Esophagus squamous epithelium (tissue), 5 donors: ENCODE results near the gene GLB1L2. TPM values are rescaled to one million over a fixed set of nuclear protein-coding genes. Genes with fewer than 3 reads are reported as not detected.
"Not testable (repeated sequence)": the region's sequence is repeated elsewhere in the genome, so short reads cannot be mapped to it uniquely, and the experiment has no call there.

Experiments used
- DNase-seq: peaks from one replicate; lab custom pipeline; 2025; lab: John Stamatoyannopoulos, UW
- H3K27ac ChIP-seq, 4 donors: fragments of 200-600 bp; sonication (generic); one replicate each; pipeline ENCODE4 v1.5.1; 2016 to 2019; ENCODE audit warnings: mild to moderate bottlenecking in 1 of 4
- H3K27me3 ChIP-seq, 4 donors: fragments of 200-600 bp; sonication (generic); 1 replicate in 3 of 4; 2 replicates in 1 of 4; pipeline versions ENCODE4 v1.5.1 to v1.6.0; 2017 to 2021; ENCODE audit warnings: antibody characterized with exemption in 1 of 4
- H3K36me3 ChIP-seq, 3 donors: fragments of 200-600 bp; sonication (generic); one replicate each; pipeline ENCODE4 v1.5.1; 2016 to 2019
- H3K4me1 ChIP-seq, 3 donors: fragments of 200-600 bp; sonication (generic); one replicate each; pipeline ENCODE4 v1.5.1; 2017 to 2019
- H3K4me3 ChIP-seq, 4 donors: fragments of 200-600 bp; sonication (generic); 1 replicate in 3 of 4; 2 replicates in 1 of 4; pipeline ENCODE4 v1.5.1; 2016 to 2019; ENCODE audit warnings: mild to moderate bottlenecking in 2 of 4, moderate library complexity in 1 of 4
- H3K9me3 ChIP-seq, 3 donors: fragments of 200-600 bp; sonication (generic); one replicate each; pipeline ENCODE4 v1.5.1; 2016 to 2019
- CTCF ChIP-seq, 6 experiments: fragments of 450-650 bp in 4 of 6; fragments of 200-600 bp in 2 of 6; sonication (generic) in 2 of 6; IDR thresholded peaks; one replicate each; pipeline ENCODE4 v1.5.1; 2016 to 2019; ENCODE audit warnings: antibody characterized with exemption in 6 of 6, mild to moderate bottlenecking in 4 of 6, moderate library complexity in 4 of 6
- POLR2A ChIP-seq, 4 donors: fragments of 450-650 bp; IDR thresholded peaks; one replicate each; pipeline ENCODE4 v1.6.1; 2017; ENCODE audit warnings: antibody characterized with exemption in 4 of 4, mild to moderate bottlenecking in 4 of 4, moderate library complexity in 3 of 4
- WGBS, 2 donors: methylation state at CpG; one replicate each; pipeline ENCODE4 v1.1.5; 2018; 5-methylcytosine and 5-hydroxymethylcytosine counted together
- intact Hi-C: fragments of 100-400 bp; cut with DNase I; formaldehyde crosslinking; loops from one replicate; pipeline ENCODE4 v1.15.0; 2022
- total RNA-seq, 4 donors: library from RNA; depleted of rRNA; stranded (reverse); fragments of >200 nt; gene quantifications; one replicate each; pipeline ENCODE4 v1.1.0, GENCODE V29; 2016
- donor health status: DM: yes; HTN: yes; CAD: no.

The GLB1L2 gene
- total RNA-seq, 4 donors from 2014 or later = 2.8 to 7.8 (median 3.7) TPM

- intact Hi-C loops = no loop called here
- no peak overlapping the region for H3K27ac ChIP-seq
- DNase-seq = no peak
- no peak overlapping the region for H3K4me3 ChIP-seq
- peaks cover 0 to 6% (median 0%) of the 10 kb centered on the region in 4 donors for H3K27me3 ChIP-seq
- 81 to 85% methylated on average over 5 to 7 of the region's 10 CpGs for WGBS, 2 donors
- H3K4me1 ChIP-seq = no peaks in the 10 kb centered on the region
- no peaks in the 10 kb centered on the region for H3K9me3 ChIP-seq
- no peaks in the 10 kb centered on the region for H3K36me3 ChIP-seq
- no peak for TF ChIP-seq POLR2A (IDR thresholded peaks at IDR 0.05)
- TF ChIP-seq CTCF (IDR thresholded peaks at IDR 0.05) = no peak
Observed at GRCh38 chr11:134313379-134313778, 18.4 kb upstream of the GLB1L2 start.

GRCh38 chr11:134313821-134314607 is 17.8 kb upstream of the GLB1L2 start:
- no peak overlapping the region for H3K27ac ChIP-seq
- no peaks in the 10 kb centered on the region for H3K36me3 ChIP-seq
- no peak for TF ChIP-seq CTCF (IDR thresholded peaks at IDR 0.05)
- no peak for TF ChIP-seq POLR2A (IDR thresholded peaks at IDR 0.05)
- no peak overlapping the region for H3K4me3 ChIP-seq
- H3K9me3 ChIP-seq = no peaks in the 10 kb centered on the region
- DNase-seq = no peak
- intact Hi-C loops = no loop called here
- 81 to 90% methylated on average over 4 to 6 of the region's 9 CpGs for WGBS, 2 donors
- H3K4me1 ChIP-seq = no peaks in the 10 kb centered on the region
- H3K27me3 ChIP-seq = peaks cover 0 to 6% (median 0%) of the 10 kb centered on the region in 4 donors

- no peaks in the 10 kb centered on the region for H3K36me3 ChIP-seq
- no peaks in the 10 kb centered on the region for H3K9me3 ChIP-seq
- TF ChIP-seq CTCF (IDR thresholded peaks at IDR 0.05) (no peak), POLR2A (IDR thresholded peaks at IDR 0.05) (no peak)
- H3K27ac ChIP-seq = no peak overlapping the region
- peaks cover 0 to 5% (median 0%) of the 10 kb centered on the region in 4 donors for H3K27me3 ChIP-seq
- no peak for DNase-seq
- no peak overlapping the region for H3K4me3 ChIP-seq
- H3K4me1 ChIP-seq = no peaks in the 10 kb centered on the region
- intact Hi-C loops = no loop called here
- 89 to 94% methylated on average over 3 of the region's 3 CpGs for WGBS, 2 donors
Observed at GRCh38 chr11:134317103-134317502, 14.7 kb upstream of the GLB1L2 start.

- 78 to 84% methylated on average over 2 of the region's 2 CpGs for WGBS, 2 donors
Observed at GRCh38 chr11:134321373-134321772, 10.4 kb upstream of the GLB1L2 start.

GRCh38 chr11:134322553-134322952 is 9.2 kb upstream of the GLB1L2 start:
- Histone ChIP-seq H3K4me1 (no peaks in the 10 kb centered on the region), H3K27ac (no peak overlapping the region), H3K4me3 (no peak overlapping the region), H3K9me3 (no peaks in the 10 kb centered on the region), H3K27me3 (peaks cover 0 to 14% (median 0%) of the 10 kb centered on the region in 4 donors), H3K36me3 (no peaks in the 10 kb centered on the region)
- 78 to 83% methylated on average over 4 of the region's 4 CpGs for WGBS, 2 donors
- DNase-seq = no peak
- TF ChIP-seq CTCF (IDR thresholded peaks at IDR 0.05) = no peak
- intact Hi-C loops = no loop called here

More at GRCh38 chr11:134321373-134321772, 10.4 kb upstream of the GLB1L2 start:
- H3K36me3 ChIP-seq, intact Hi-C loops, H3K27me3 ChIP-seq, H3K9me3 ChIP-seq, DNase-seq, H3K4me3 ChIP-seq, H3K27ac ChIP-seq, H3K4me1 ChIP-seq: not testable (repeated sequence)
